H1 (cell line): ENCODE measurements around the gene CTRL. TPM values are rescaled to one million over a fixed set of nuclear protein-coding genes. Genes with fewer than 3 reads are reported as not detected.

Experiments
- CTCF ChIA-PET: fragments of 300-600 bp; sonication (Branson Sonifier 250); formaldehyde crosslinking; loops from one replicate; lab custom pipeline; 2021; ENCODE audit not compliant: partially characterized antibody; lab: Charles Lee
- POLR2A ChIA-PET: fragments of 300-600 bp; sonication (Branson Sonifier 250); formaldehyde crosslinking; loops from one replicate; lab custom pipeline; 2021; ENCODE audit warnings: inconsistent platforms; ENCODE audit not compliant: partially characterized antibody; lab: Charles Lee
- DNase-seq, 2 experiments: peaks; one replicate each; pipeline versions ENCODE4 v3.0.0 to v3.0.0-alpha.2; 2010 to 2022; ENCODE audit warnings: low spot score in 2 of 2, low read depth in 1 of 2, mixed read lengths in 1 of 2
- FAIRE-seq: peaks from 2 replicates; lab custom pipeline; 2011; peaks lifted over from hg19 to GRCh38; lab: Jason Lieb, UNC
- H2AFZ ChIP-seq: 2 replicates; pipeline ENCODE4 v1.8.1; 2012; ENCODE audit warnings: low read length, inconsistent platforms
- H2AK5ac ChIP-seq: 2 replicates; pipeline ENCODE4 v1.6.1; 2013; ENCODE audit warnings: low read depth, low read length
- H2BK120ac ChIP-seq: replicated peaks from 2 replicates; pipeline ENCODE3; 2013; ENCODE audit warnings: low read depth, low read length, inconsistent platforms
- H2BK12ac ChIP-seq: 2 replicates; pipeline ENCODE4 v1.6.1; 2013; ENCODE audit warnings: low read depth, low read length
- H2BK15ac ChIP-seq: 2 replicates; pipeline ENCODE4 v1.6.1; 2013; ENCODE audit warnings: low read length
- H2BK20ac ChIP-seq: 2 replicates; pipeline ENCODE4 v1.6.1; 2013; ENCODE audit warnings: low read length
- H2BK5ac ChIP-seq: 2 replicates; pipeline ENCODE4 v1.6.1; 2013; ENCODE audit warnings: low read depth, low read length
- H3K14ac ChIP-seq: 2 replicates; pipeline ENCODE4 v1.6.1; 2013; ENCODE audit warnings: inconsistent platforms; ENCODE audit not compliant: insufficient read length
- H3K18ac ChIP-seq: 2 replicates; pipeline ENCODE4 v1.6.1; 2013; ENCODE audit warnings: low read length; ENCODE audit errors: extremely low read depth
- H3K23ac ChIP-seq: 2 replicates; pipeline ENCODE4 v1.6.1; 2013; ENCODE audit warnings: inconsistent platforms; ENCODE audit not compliant: insufficient read length
- H3K23me2 ChIP-seq: 2 replicates; pipeline ENCODE4 v1.6.1; 2013; ENCODE audit warnings: low read depth, low read length
- H3K27ac ChIP-seq: 2 replicates; pipeline ENCODE4 v1.6.1; 2011; ENCODE audit warnings: low read depth, low read length, inconsistent platforms
- H3K27me3 ChIP-seq, 4 experiments: replicated peaks in 1 of 4; 1 replicate in 1 of 4; 2 replicates in 3 of 4; pipeline versions ENCODE4 v1.6.1 to v1.8.1; 2011 to 2013; ENCODE audit warnings: low read length in 3 of 4, mild to moderate bottlenecking in 3 of 4, inconsistent platforms in 2 of 4, mixed read lengths in 2 of 4, moderate library complexity in 1 of 4; ENCODE audit not compliant: control insufficient read depth in 3 of 4, insufficient read depth in 3 of 4; ENCODE audit errors: extremely low read depth in 1 of 4
- H3K36me3 ChIP-seq, 4 experiments: 2 replicates each; pipeline versions ENCODE4 v1.6.1 to v1.8.1; 2011 to 2013; ENCODE audit warnings: mild to moderate bottlenecking in 4 of 4, low read length in 3 of 4, moderate library complexity in 2 of 4, control low read depth in 1 of 4, inconsistent platforms in 1 of 4; ENCODE audit not compliant: insufficient read depth in 4 of 4, control insufficient read depth in 2 of 4
- H3K4ac ChIP-seq: replicated peaks from 2 replicates; pipeline ENCODE3; 2013; ENCODE audit warnings: low read length, low read depth, mixed read lengths, inconsistent platforms; ENCODE audit not compliant: insufficient read length
- H3K4me1 ChIP-seq, 4 experiments: replicated peaks in 1 of 4; 1 replicate in 1 of 4; 2 replicates in 3 of 4; pipeline versions ENCODE4 v1.6.1 to v1.8.1; 2011 to 2013; ENCODE audit warnings: low read length in 3 of 4, inconsistent platforms in 2 of 4, mixed read lengths in 1 of 4; ENCODE audit not compliant: insufficient read depth in 4 of 4, control insufficient read depth in 3 of 4
- H3K4me2 ChIP-seq, 2 experiments: 2 replicates each; pipeline versions ENCODE4 v1.6.1 to v1.8.1; 2011 to 2013; ENCODE audit warnings: low read depth in 2 of 2, low read length in 2 of 2, control low read depth in 1 of 2, inconsistent platforms in 1 of 2, mild to moderate bottlenecking in 1 of 2; ENCODE audit not compliant: insufficient read depth in 1 of 2
- H3K4me3 ChIP-seq, 4 experiments: fragments of 200-600, 300-600 bp in 1 of 4; sonication (generic), shearing (Covaris generic), sonication (Bioruptor Twin) in 1 of 4; 2 replicates each; pipeline versions ENCODE4 v1.5.1 to v1.8.1; 2011 to 2016; ENCODE audit warnings: low read length in 4 of 4, low read depth in 3 of 4, control low read depth in 2 of 4, inconsistent platforms in 2 of 4, mild to moderate bottlenecking in 2 of 4, mixed read lengths in 1 of 4, moderate library complexity in 1 of 4; ENCODE audit not compliant: insufficient read depth in 2 of 4; ENCODE audit errors: extremely low read depth in 1 of 4
- H3K56ac ChIP-seq: replicated peaks from 2 replicates; pipeline ENCODE3; 2013; ENCODE audit warnings: low read depth, mild to moderate bottlenecking, mixed read lengths, low read length, inconsistent platforms; ENCODE audit not compliant: insufficient read length
- H3K79me1 ChIP-seq: 2 replicates; pipeline ENCODE4 v1.6.1; 2013; ENCODE audit warnings: low read depth, low read length, control low read depth
- H3K79me2 ChIP-seq, 2 experiments: 2 replicates each; pipeline versions ENCODE4 v1.6.1 to v1.8.1; 2012 to 2013; ENCODE audit warnings: low read length in 2 of 2, mild to moderate bottlenecking in 2 of 2, inconsistent platforms in 1 of 2; ENCODE audit not compliant: insufficient read depth in 2 of 2, control insufficient read depth in 1 of 2
- H3K9ac ChIP-seq, 4 experiments: replicated peaks in 1 of 4; 1 replicate in 1 of 4; 2 replicates in 3 of 4; pipeline versions ENCODE4 v1.6.1 to v1.8.1; 2011 to 2013; ENCODE audit warnings: low read depth in 3 of 4, low read length in 3 of 4, control low read depth in 2 of 4, mild to moderate bottlenecking in 2 of 4, moderate library complexity in 2 of 4, inconsistent platforms in 1 of 4; ENCODE audit errors: extremely low read depth in 1 of 4
- H3K9me3 ChIP-seq, 2 experiments: 2 replicates each; pipeline versions ENCODE4 v1.6.1 to v1.8.1; 2012 to 2013; ENCODE audit warnings: mild to moderate bottlenecking in 2 of 2, moderate library complexity in 2 of 2, control low read depth in 1 of 2, inconsistent platforms in 1 of 2, low read depth in 1 of 2, low read length in 1 of 2, mixed read lengths in 1 of 2; ENCODE audit not compliant: insufficient read depth in 2 of 2
- H4K20me1 ChIP-seq, 2 experiments: replicated peaks in 1 of 2; 2 replicates each; pipeline versions ENCODE3 to v1.8.1; 2011 to 2013; ENCODE audit warnings: inconsistent platforms in 2 of 2, low read length in 2 of 2, mild to moderate bottlenecking in 1 of 2; ENCODE audit not compliant: insufficient read depth in 2 of 2, control insufficient read depth in 1 of 2
- H4K5ac ChIP-seq: 2 replicates; pipeline ENCODE4 v1.6.1; 2013; ENCODE audit warnings: low read length, low read depth, mixed read lengths, inconsistent platforms; ENCODE audit not compliant: insufficient read length
- H4K8ac ChIP-seq: 2 replicates; pipeline ENCODE4 v1.8.0; 2013; ENCODE audit warnings: mild to moderate bottlenecking, moderate library complexity, low read length, inconsistent platforms; ENCODE audit not compliant: insufficient read depth; ENCODE audit errors: extremely low read depth
- H4K91ac ChIP-seq: replicated peaks from 2 replicates; pipeline ENCODE3; 2013; ENCODE audit warnings: low read length, mixed read lengths, inconsistent platforms; ENCODE audit not compliant: insufficient read length
- EGR1 ChIP-seq: IDR thresholded peaks from 2 replicates; pipeline ENCODE4 v1.6.1; 2011; ENCODE audit warnings: low read depth, low read length, borderline replicate concordance
- PHF8 ChIP-seq: fragments of 200-600 bp; sonication (generic); conservative IDR thresholded peaks from 2 replicates; pipeline ENCODE4 v1.7.1; 2012; ENCODE audit warnings: low read depth, mild to moderate bottlenecking, inconsistent platforms, low read length, moderate library complexity
- SP4 ChIP-seq: IDR thresholded peaks from 2 replicates; pipeline ENCODE4 v1.6.1; 2012; ENCODE audit warnings: low read length, inconsistent platforms
- WGBS, 2 experiments: shearing (Covaris generic) in 1 of 2; methylation state at CpG; one replicate each; pipeline versions ENCODE4 v1.1.6 to v1.1.7; 2013 to 2015; ENCODE audit warnings: low lambda C conversion rate in 2 of 2, mixed read lengths in 2 of 2, inconsistent platforms in 1 of 2, low coverage in 1 of 2, missing lambda C conversion rate in 1 of 2; ENCODE audit not compliant: insufficient replicate concordance in 2 of 2, insufficient coverage in 1 of 2, insufficient read length in 1 of 2; ENCODE audit errors: extremely low coverage in 1 of 2, missing lambda C conversion rate in 1 of 2; 5-methylcytosine and 5-hydroxymethylcytosine counted together
- polyA plus RNA-seq, 7 experiments: library from polyadenylated mRNA; depleted of rRNA in 3 of 7; stranded (reverse) in 5 of 7; unstranded in 2 of 7; fragments of >200 nt in 5 of 7; fragments of 200-250 nt in 2 of 7; gene quantifications; 1 replicate in 5 of 7; 2 replicates in 1 of 7; 4 replicates in 1 of 7; pipeline versions ENCODE4 v1.2.1 to v1.2.3, GENCODE V29; 2011 to 2013; ENCODE audit warnings: missing spikeins in 2 of 7, mixed read lengths in 2 of 7
- total RNA-seq: library from RNA; stranded (reverse); fragmentation: NEBNext Ultra II Directional; extraction: Animal tissue kit (Norgen Biotek cat#: 25700); gene quantifications from 2 replicates; pipeline ENCODE4 v1.2.1, GENCODE V29; 2021

Gene CTRL
- total and polyA plus RNA-seq, 2 of the 8 experiments (the other 6 are each of a cell fraction or from before 2014, with no cell fraction given), result 1.7 to 4.2 TPM

GRCh38 chr16:67880584-67880983, 51.1 kb downstream of the CTRL start:
- Histone ChIP-seq H3K56ac (no peak overlapping the region), H3K27ac (no peak overlapping the region), H3K27me3 (no peaks in the 10 kb centered on the region), H3K18ac (no peak overlapping the region), H3K4me1 (peaks cover 5 to 11% (median 7%) of the 10 kb centered on the region in 4 experiments; a peak in 6 of 7 replicates), H3K23ac (no peak overlapping the region), H3K23me2 (0 out of 2 replicates have a peak, but pooled peaks cover 2% of the 10 kb centered on the region), H3K79me1 (peaks cover 6% of the 10 kb centered on the region), H3K36me3 (peaks cover 34 to 60% (median 49%) of the 10 kb centered on the region in 4 experiments), H2AFZ (no peak overlapping the region), H2BK5ac (no peak overlapping the region), H3K4me2 (no peak overlapping the region), H2BK120ac (no peak overlapping the region), H3K9me3 (no peaks in the 10 kb centered on the region), H3K4me3 (no peak overlapping the region), H4K91ac (no peak overlapping the region), H4K5ac (no peak overlapping the region), H2AK5ac (no peak overlapping the region), H3K9ac (no peak overlapping the region), H4K20me1 (peaks cover 17 to 20% of the 10 kb centered on the region in 2 experiments), H4K8ac (no peak overlapping the region), H3K4ac (no peak overlapping the region), H2BK20ac (no peak overlapping the region), H3K14ac (no peak overlapping the region), H2BK12ac (no peak overlapping the region), H3K79me2 (peaks cover 0 to 7% of the 10 kb centered on the region in 2 experiments; a peak in 1 of 4 replicates), H2BK15ac (no peak overlapping the region)
- no peak for TF ChIP-seq PHF8
- TF ChIP-seq SP4, result no peak
- no peak for TF ChIP-seq EGR1
- FAIRE-seq, result no peak
- no peak for DNase-seq
- WGBS, 2 experiments, result 99% methylated on average over 13 of the region's 13 CpGs; no CpG with 5 or more reads in 1 of the 2 experiments
- POLR2A ChIA-PET, result interaction anchor here (0.8 kb wide), 1 partner anchor 9 kb away, joined by 4 read pairs; no protein-coding TSS in a partner anchor
- CTCF ChIA-PET, result interaction anchor here (0.6 to 21.8 kb wide), 4 partner anchors 26 to 122 kb away, joined by 3 to 623 read pairs (median 26); partner anchors contain the start of genes CTRL, LCAT and PSMB10
